ENCODE results near the gene PDIA2.

- TF ChIP-seq CTCF (IDR thresholded peaks at IDR 0.05; ENCODE audit: low read depth, low read length) (no peak), EZH2phosphoT487 (IDR thresholded peaks at IDR 0.05; ENCODE audit: low read depth) (no peak)
Observed at GRCh38 chr16:263182-263774, 19.7 kb upstream of the PDIA2 start.
